SK-N-MC (cell line): Measurements from ENCODE around the gene FAIM.
"Not testable (repeated sequence)": the region's sequence is repeated elsewhere in the genome, so short reads cannot be mapped to it uniquely, and the experiment has no call there.

Source experiments
- DNase-seq: peaks from one replicate; pipeline ENCODE4 v3.0.0-alpha.2; 2011; ENCODE audit warnings: low read depth, low spot score
- H3K27ac ChIP-seq: fragments of 200-600 bp; sonication (generic); 2 replicates; pipeline ENCODE4 v1.5.1; 2016; ENCODE audit warnings: mixed run types
- H3K36me3 ChIP-seq: fragments of 200-600 bp; sonication (generic); 2 replicates; pipeline ENCODE4 v1.6.1; 2017; ENCODE audit warnings: antibody characterized with exemption, low read length, mixed read lengths; ENCODE audit not compliant: insufficient read depth
- H3K4me3 ChIP-seq: fragments of 200-600 bp; sonication (generic); 2 replicates; pipeline ENCODE4 v1.5.1; 2016
- H3K9ac ChIP-seq: fragments of 200-600 bp; sonication (generic); 2 replicates; pipeline ENCODE4 v1.8.0; 2017; ENCODE audit warnings: mixed run types, mixed read lengths; ENCODE audit not compliant: insufficient read length
- H3K9me3 ChIP-seq: fragments of 200-600 bp; sonication (generic); 2 replicates; pipeline ENCODE4 v1.6.1; 2017; ENCODE audit warnings: low read depth, mild to moderate bottlenecking, antibody characterized with exemption, low read length, moderate library complexity, mixed read lengths
- EZH2 ChIP-seq: fragments of 200-600 bp; sonication (generic); IDR thresholded peaks from one replicate; pipeline ENCODE4 v1.6.1; 2017; ENCODE audit warnings: antibody characterized with exemption
- FOXP2 ChIP-seq: optimal IDR thresholded peaks from 2 replicates; pipeline ENCODE3; 2011; ENCODE audit warnings: mild to moderate bottlenecking, moderate library complexity; ENCODE audit not compliant: insufficient read depth; ENCODE audit errors: extremely low read length, control extremely low read depth
- POLR2AphosphoS5 ChIP-seq: IDR thresholded peaks from 2 replicates; pipeline ENCODE4 v1.6.1; 2012; ENCODE audit warnings: mild to moderate bottlenecking, low read depth, low read length, borderline replicate concordance

The FAIM gene

GRCh38 chr3:138578141-138578540 lies 30.4 kb upstream of the FAIM start:
- TF ChIP-seq POLR2AphosphoS5 (no peak), FOXP2 (no peak), EZH2 (no peak)
- Histone ChIP-seq H3K36me3 (no peaks in the 10 kb centered on the region), H3K27ac (no peak overlapping the region), H3K9ac (no peak overlapping the region), H3K4me3 (no peak overlapping the region), H3K9me3 (no peaks in the 10 kb centered on the region)
- DNase-seq, result no peak

- no peak for DNase-seq
- Histone ChIP-seq H3K9me3 (no peaks in the 10 kb centered on the region), H3K4me3 (no peak overlapping the region), H3K9ac (no peak overlapping the region), H3K36me3 (no peaks in the 10 kb centered on the region), H3K27ac (no peak overlapping the region)
- TF ChIP-seq POLR2AphosphoS5, result no peak
- no peak for TF ChIP-seq FOXP2
- no peak for TF ChIP-seq EZH2
Measured at GRCh38 chr3:138578961-138579574, 29.5 kb upstream of the FAIM start.

- Histone ChIP-seq H3K9me3 (no peaks in the 10 kb centered on the region), H3K36me3 (no peaks in the 10 kb centered on the region), H3K4me3 (no peak overlapping the region), H3K27ac (no peak overlapping the region), H3K9ac (no peak overlapping the region)
- no peak for DNase-seq
- no peak for TF ChIP-seq POLR2AphosphoS5
- no peak for TF ChIP-seq EZH2
- TF ChIP-seq FOXP2, result no peak
Measured at GRCh38 chr3:138587374-138587773, 21.2 kb upstream of the FAIM start.

- no peak overlapping the region for H3K27ac ChIP-seq
- H3K4me3 ChIP-seq, result no peak overlapping the region
- no peaks in the 10 kb centered on the region for H3K9me3 ChIP-seq
- no peak for TF ChIP-seq EZH2
- no peak for TF ChIP-seq POLR2AphosphoS5
- TF ChIP-seq FOXP2, result no peak
- H3K9ac ChIP-seq, result no peak overlapping the region
- DNase-seq, result no peak
- no peaks in the 10 kb centered on the region for H3K36me3 ChIP-seq
Measured at GRCh38 chr3:138588445-138588844, 20.1 kb upstream of the FAIM start.

GRCh38 chr3:138591392-138591791 lies 17.2 kb upstream of the FAIM start:
- H3K9me3 ChIP-seq, result no peaks in the 10 kb centered on the region
- H3K36me3 ChIP-seq, result no peaks in the 10 kb centered on the region
- H3K9ac ChIP-seq, result no peak overlapping the region
- H3K4me3 ChIP-seq, result no peak overlapping the region
- no peak for TF ChIP-seq FOXP2
- TF ChIP-seq POLR2AphosphoS5, result no peak
- no peak for TF ChIP-seq EZH2
- DNase-seq, result no peak
- H3K27ac ChIP-seq, result no peak overlapping the region

GRCh38 chr3:138593488-138594149 lies 15.0 kb upstream of the FAIM start:
- no peak for DNase-seq
- Histone ChIP-seq H3K36me3 (no peaks in the 10 kb centered on the region), H3K27ac (no peak overlapping the region), H3K4me3 (peak overlapping the region; percentile 86), H3K9me3 (no peaks in the 10 kb centered on the region), H3K9ac (peak overlapping the region; percentile 58)
- TF ChIP-seq FOXP2 (no peak), POLR2AphosphoS5 (no peak), EZH2 (no peak)

GRCh38 chr3:138594150-138594934 lies 14.2 kb upstream of the FAIM start, which contains the start of gene CEP70:
CEP70 (minus strand) TSS chr3:138594260; CDS start chr3:138572927, 21,333 bp downstream.
- DNase-seq, result peak; percentile 81
- peak; percentile 47; the same call in 1 of the 2 replicates for TF ChIP-seq POLR2AphosphoS5
- no peak for TF ChIP-seq EZH2
- no peaks in the 10 kb centered on the region for H3K36me3 ChIP-seq
- H3K9ac ChIP-seq, result peak within 1 kb of the TSS; percentile 58
- H3K4me3 ChIP-seq, result peak within 1 kb of the TSS; percentile 86
- H3K27ac ChIP-seq, result no peak within 1 kb of the TSS
- no peaks in the 10 kb centered on the region for H3K9me3 ChIP-seq

GRCh38 chr3:138594935-138595610 lies 13.5 kb upstream of the FAIM start:
- Histone ChIP-seq H3K27ac (no peak overlapping the region), H3K9ac (no peak overlapping the region), H3K36me3 (no peaks in the 10 kb centered on the region), H3K4me3 (no peak overlapping the region), H3K9me3 (no peaks in the 10 kb centered on the region)
- TF ChIP-seq POLR2AphosphoS5 (no peak), EZH2 (no peak)
- no peak for DNase-seq

GRCh38 chr3:138597186-138597976 lies 11.2 kb upstream of the FAIM start:
- not testable (repeated sequence) for H3K9me3 ChIP-seq, H3K9ac ChIP-seq, H3K36me3 ChIP-seq, DNase-seq, H3K4me3 ChIP-seq, H3K27ac ChIP-seq
